Stimulated activated CD8-positive, alpha-beta memory T cell treated with anti-CD3 and anti-CD28 coated beads, Interleukin-15, amount 100 ng/mL, for 4 hours (primary cell): ENCODE data around the gene NDUFS6.
A peak's percentile ranks its signal among the peaks of the same experiment; 100 is the strongest.
"Not testable (repeated sequence)": the region's sequence is repeated elsewhere in the genome, so short reads cannot be mapped to it uniquely, and the experiment has no call there.

Experiments used
- DNase-seq, 2 donors: peaks; one replicate each; pipeline ENCODE4 v3.0.0-alpha.2; 2020; ENCODE audit warnings: low read depth in 2 of 2

The NDUFS6 gene

DNA sequence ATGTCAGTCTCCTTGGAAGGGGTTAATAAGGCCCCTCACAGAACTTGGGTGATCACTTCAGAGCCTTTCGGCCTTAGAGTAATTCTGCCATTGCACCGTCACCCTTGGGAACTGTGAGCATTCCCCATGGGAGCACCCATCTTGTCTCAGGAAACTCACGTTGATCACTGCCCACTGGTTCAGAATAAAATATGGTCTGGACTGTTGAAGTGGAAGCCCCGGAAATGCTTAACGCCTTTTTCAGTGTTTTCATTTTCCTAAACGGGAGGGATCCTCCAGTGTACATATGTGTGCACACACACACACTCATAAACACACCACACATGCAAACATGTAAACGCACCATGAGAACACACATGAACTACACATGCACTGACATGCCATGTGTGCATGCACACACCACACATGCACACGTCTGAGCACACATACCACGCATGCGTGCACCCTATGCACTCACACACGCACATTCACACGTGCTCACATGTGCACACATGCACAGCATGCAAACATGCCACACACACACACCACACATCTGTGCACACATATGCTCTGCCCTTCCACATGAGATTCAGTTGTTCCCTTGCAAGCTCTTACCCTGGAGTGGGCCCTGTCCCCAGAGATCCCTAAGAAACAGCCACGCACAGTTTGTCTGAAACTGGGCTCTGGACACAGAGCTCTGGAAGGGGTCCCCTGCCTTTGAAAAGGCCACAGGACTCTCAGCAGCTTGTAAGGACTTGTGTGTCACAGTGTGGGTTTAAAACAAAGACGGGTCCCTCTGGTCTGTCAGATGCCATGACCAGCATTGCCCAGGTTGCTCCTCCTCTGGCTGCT, 18.6 kb upstream of the NDUFS6 start:
- no peak for DNase-seq

DNA sequence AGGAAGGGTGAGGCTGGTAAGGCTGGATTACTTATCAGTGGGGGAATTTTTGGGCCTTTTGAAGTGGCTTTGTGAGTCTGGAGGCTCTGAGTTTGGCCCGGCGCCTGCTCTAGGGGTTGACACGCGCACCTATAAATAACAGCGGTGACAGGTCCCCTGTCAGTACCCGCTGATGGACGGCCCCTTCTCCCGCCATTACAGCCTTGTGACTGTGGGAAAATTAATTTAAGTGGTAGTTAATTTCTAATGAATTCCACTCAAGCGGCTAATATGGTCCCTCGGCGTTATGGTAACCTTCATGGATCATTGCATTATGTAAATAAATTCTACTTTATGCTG, 18.0 kb upstream of the NDUFS6 start:
- no peak for DNase-seq

DNA sequence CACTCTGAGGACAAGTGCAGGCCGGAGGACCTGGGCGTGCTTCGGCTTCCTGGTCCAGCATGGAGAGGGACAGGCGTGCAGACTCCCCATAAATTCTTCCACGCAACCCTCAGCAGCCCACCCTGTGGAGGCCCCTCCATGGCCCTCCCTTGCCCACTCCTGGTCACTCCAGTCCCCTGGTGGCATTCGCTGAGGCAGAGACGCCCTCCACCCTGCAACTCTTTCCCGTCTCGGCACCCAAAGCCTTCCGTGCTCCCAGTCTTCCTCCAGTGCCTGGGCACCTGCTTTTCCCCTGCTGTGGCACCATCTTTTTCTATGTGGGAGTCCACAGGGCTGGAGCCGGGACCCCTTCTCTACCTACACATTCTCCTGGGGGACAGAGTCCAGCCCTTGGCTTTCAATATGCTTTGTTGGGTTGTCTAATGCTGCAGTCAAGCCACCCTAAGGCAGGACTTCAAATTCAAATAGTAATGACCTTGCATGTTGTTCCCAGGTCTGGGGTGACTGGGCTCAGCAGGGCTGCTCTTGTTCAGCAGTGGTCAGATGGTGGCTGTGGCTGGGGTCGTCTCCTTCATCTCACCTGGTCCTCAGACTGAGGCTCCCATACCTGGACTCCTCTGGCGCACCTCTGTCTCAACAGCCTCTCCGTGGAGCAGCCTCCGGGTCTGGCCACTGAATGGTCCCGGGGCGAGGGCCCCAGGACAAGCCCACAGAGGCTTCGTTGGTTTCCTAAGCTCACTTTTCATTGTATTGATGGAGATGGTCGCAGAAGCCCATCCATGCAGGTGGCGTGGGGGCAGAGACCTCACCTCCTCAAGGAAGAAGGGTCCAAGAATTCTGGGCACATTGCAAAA, 16.8 kb upstream of the NDUFS6 start:
- DNase-seq = no peak

DNA sequence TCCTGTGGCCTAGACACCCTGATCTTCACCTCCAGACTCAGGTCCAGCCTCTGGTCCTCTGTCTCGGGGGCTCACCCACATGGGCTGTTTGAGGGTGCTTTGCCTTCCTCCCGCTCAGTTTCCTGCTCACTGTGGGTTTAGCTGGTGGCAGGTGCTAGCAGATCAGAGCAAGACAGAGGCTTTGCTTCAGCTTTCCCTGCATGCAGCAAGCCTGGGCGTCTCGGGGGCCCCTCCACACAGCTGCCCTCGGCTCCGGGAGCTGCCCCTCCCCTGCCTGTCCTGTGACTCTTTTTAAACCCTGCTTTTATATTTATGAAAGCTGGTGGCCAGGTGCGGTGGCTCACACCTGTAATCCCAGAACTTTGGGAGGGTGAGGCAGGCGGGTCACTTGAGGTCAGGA, 16.1 kb upstream of the NDUFS6 start:
- no peak for DNase-seq

DNA sequence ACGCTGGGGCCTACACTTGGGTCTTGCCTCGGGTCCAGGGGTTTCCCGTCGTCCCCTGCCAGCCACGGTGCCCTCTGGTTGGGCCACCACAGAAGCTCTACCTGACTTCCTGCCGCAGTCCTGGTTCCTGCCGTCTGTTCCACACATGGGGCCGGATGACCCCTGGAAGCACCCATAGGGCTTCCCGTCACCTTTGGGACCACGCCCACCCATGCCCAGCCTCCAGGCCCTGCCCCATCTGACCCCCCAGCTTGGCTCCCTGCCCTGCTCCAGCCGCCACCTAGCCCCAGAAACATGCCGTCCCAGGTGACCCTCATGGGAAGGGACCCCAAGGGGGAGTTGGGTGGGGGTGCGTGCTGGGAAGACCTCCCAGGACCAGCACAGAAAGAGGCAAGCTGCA, 15.2 kb upstream of the NDUFS6 start:
- DNase-seq = no peak

DNA sequence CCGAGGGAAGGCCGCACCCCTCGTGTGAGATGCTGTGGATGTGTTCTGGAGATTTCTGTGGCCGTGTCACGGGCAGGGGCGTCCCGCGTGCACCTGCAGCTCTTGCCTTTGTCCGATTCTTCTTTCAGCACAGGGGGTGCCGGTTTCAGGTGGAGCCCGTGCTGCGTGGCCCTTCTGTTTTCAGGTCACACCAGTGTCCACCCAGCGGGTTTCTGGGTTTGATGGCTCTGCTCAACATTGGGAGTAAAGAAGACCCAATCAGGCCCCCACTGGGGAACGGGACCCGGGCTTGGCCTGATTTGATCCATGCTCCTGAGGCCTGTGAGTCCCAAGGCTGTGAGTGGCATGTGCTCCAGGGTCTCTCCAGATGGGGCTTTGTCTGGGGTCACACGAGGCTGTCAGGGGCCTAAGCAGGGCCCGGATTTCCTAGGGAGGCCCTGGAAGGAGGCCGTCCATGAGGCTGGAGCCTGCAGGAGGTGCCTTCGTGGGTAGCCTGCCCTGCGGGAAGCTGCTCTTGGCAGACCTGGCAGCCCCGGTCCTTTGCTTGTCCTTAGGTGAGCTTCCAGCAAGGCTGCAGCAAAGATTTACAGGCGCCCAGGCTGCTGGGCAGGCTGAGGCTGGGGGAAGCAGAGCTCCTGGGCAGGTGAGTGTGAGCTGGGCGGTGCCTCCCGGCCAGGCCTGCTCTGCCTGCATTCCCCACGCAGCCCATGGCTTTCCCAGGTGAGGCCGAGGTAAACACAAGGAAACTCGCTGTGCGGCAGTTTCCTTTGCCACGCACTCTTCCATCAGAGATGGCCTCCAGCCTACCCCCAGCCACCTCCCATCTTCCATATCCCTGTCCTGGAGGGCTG, 14.4 kb upstream of the NDUFS6 start:
- DNase-seq = no peak

DNA sequence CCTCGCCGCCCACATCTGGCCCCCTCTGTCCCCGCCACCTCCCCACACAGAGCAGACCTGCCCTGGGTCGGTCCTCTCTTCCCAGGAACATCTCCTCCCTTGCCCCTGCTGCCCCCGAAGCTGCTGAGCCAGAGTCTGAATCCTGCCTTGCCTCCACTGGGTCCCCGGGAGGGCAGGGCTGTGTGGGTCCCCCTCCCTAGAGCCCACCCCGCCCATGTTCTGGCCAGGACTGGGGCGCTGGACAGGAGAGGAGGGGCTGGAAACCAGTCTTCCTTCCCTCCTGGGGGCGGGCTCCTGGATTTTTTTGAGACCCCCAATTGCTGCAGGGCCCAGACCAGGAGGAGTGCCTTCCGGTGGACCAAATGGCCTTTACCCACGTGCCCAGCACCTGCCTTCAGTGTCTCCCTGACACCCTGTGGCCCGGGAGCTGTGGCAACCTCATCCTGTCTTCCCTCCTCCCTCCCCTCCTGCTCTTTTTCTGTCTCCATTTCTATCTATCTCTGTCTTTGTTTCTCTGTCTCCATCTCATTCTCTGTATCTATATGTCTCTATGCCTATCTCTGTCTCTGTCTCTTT, 13.6 kb upstream of the NDUFS6 start:
- DNase-seq = no peak

DNA sequence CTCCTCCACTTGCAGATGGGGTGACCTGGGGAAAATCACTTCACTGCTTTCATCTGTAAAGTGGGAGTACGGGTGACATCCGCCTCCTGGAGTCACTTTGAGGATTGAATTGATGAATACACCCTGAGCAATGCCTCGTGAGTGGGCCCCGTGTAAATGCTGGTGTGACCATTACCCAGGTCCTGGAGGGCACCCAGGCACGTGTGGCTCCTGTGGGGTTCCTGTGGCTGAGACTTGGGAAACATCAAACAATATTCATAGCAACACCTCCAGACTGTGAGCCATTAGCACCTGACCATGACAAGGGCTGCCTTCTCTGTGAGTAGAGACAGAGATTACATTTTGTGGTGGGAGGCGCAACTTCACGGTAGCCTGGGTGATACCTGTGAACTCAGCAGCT, 13.0 kb upstream of the NDUFS6 start:
- DNase-seq = no peak

DNA sequence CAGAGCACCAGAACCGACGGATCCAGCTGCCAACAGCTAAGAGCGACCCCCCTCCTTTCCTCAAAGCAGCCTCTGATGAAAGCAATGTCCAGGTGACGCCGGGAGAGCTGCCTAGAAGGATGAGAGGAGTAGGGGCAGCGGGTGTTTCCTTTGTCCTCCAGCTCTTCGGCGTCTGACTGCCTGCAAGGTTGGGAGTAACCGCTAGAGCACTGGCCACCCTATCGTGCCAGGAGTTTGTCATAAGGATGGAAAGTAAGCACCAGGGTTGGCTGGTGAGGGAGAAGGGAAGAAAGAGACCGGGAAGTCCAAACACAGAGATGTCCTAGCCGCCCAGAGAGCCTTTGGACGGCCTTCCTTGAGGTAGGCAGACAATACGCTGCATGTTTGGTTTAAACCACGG, 12.4 kb upstream of the NDUFS6 start:
- DNase-seq = no peak

DNA sequence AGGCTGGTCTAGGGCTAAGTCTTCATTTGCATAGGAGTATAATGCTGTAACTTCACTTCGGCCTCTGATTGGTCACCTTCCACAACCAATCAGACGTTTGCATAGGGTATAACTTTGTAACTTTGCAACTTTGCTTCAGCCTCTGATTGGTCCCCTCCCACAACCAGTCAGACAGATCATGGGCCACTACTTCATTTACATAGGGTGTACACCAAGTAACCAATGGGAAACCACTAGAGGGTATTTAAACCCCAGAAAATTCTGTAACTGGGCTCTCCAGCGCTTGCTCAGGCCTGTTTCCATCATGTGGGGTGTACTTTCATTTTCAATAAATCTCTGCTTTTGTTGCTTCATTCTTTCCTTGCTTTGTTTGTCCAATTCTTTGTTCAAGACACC, 11.8 kb upstream of the NDUFS6 start:
- DNase-seq = not testable (repeated sequence)

DNA sequence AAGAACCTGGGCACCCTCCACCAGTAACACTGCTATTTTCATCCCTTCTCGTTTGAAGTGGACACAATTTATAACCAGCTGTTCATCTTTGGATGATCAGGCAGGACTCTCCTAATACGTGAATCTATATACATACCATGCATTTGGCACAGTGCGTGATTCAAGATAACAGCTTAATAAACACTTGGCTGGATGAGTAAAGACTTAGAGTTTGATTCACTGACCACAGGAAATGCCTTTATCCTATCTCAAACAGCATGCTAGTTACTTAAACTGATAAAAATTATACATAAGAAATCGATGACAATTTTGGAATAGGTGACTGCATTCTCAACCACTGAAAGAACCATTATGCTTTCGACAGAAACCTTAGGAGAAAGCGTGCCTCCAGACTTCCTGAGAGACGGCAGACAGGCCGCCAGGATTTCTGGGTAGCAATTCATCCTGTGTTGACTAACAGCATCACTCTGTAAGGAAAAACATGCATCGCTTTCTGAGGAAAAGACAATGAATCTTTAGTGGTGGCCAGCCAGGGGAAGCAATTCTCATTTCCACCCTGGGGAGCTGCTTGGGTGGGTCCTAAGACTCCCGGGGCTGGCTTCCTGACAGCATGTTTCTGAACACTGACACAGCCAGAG, 11.3 kb upstream of the NDUFS6 start:
- DNase-seq = no peak

DNA sequence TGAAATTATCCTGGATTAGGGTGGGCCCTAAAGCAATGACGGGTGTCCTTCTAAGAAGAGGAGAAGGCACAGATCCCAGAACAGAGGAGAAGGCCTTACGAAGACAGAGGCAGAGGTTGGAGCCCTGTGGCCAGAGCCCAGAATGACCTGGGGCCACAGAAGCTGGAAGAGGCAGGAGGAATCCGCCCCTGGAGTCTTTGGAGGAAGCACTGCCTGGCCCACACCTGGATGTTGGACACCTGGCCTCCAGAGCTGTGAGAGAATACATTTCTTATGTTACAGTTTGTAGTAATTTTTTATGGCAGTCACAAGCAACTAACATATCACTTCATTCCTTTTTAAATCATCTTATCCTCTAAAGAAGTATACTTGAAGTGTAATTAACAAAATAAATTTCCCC, 10.0 kb upstream of the NDUFS6 start:
- no peak for DNase-seq

DNA sequence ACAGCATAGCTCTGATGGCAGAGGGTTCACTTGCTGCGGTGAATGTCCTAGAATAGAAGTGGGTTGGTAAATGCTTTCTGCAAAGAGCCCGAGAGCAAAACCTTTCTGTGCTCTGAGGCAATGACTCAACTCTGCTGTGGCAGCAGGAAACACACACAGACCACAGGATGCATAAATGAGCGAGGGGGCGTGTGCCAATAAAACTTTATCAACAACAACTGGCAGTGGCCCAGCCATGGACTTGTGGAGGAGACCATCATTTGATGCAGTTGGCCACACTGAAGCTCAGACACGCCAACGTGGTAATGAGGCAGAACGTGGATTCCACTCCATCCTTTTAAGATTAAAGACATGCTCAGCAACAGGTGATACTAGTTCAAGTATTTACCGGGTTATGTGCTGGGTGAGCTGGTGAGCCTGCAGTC, 8.4 kb upstream of the NDUFS6 start:
- DNase-seq = peak; percentile 42 to 59

DNA sequence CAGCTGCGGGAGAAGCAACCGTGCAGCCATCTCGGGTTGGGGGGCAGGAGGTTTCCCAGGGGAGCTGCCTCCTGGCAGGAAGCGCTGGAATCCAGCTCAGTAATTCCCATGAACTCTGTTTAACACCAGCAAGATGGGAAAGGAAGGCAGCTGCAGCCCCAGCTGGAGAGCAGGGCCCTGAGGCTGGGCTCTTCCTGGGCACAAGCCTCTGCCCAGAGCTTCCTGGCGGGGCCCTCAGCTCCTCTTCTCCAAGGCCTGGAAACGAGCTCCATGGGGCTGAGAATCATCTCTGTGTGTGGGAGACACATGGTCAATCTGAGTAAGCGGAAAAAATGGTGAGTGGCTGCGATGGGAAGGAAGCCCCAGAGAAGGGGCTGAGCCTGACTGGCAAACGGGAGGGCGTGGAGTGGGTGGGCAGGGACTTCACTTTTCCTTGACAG, 7.9 kb upstream of the NDUFS6 start:
- DNase-seq = no peak

DNA sequence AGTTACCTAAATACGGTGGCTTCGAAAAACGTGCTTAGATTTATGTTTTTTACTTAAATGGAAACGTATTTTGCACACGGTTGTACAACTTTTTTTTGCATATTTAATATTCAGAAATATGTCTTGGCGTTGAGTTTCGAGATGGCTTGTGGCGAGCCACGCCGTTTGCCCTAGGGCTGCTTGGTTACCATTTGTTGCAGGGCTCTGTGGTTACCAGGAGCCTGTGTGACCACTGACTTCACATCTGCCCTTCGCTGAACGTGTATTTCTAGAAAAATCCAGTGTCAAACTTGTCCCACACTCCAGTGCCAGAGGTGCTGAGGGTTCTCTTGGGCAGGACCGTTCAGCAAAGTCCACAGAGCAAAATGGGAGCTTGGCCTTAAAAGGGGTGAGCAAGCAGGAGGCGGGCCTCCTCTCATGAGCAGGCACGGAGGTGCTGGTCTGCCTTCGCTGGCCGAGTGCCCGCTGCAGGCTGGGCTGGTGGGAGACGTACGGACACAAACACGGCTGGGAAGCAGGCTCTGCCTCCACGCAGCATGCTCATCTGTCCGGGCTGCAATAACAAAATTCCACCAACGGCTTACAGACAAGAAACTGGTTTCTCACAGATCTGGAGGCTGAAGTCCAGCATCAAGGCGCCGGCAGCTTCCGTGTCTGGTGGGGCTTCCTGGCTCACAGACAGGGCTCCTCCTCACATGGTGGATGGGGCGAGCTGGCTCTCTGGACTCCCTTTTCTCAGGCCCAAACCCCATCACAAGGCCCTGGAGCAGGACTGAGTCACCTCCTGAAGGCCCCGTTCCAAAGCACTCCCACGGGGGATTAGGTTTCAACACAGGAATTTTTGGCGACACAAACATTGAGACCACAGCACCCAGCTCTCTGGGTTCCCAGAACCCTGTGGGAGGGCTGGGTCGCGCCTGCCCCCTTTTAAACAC, 7.0 kb upstream of the NDUFS6 start:
- DNase-seq = no peak

DNA sequence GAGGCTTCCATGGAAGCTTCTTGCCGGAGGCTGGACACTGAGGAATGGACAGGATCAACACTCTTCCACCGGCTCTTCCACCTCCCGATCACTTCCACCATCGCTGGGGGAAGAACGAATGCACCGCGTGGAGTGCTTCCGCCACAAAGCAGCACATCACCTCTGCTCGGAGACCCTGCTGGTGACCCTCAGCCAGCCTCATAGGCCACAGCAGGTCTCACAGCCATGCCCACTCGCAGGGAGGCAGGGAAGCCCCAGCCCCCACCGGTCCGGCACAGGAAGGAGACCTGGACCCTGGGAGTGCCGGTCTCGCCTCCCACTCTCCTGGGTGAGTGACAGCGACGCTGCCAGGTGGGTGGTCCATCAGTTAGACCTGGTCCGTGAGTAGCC, 6.3 kb upstream of the NDUFS6 start:
- DNase-seq = no peak

DNA sequence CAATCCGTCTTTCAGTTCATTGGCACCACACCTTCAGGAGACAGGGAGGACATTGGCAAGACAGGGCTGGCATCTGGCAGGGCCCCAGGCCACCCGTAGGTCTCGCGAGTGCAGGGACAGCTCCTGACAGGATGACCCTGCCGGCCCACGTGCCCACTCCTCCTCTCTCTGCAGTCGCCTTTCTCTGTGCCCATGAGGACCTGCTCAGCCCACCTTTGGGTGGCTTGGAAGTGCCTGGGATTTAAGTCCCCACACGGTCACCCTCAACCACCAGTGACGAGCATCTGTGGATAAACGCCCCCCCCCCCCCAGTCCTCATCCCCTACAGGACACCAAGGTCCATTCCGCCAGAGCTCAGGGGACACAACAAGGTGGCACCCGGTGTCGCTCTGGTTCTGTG, 5.7 kb upstream of the NDUFS6 start:
- no peak for DNase-seq

DNA sequence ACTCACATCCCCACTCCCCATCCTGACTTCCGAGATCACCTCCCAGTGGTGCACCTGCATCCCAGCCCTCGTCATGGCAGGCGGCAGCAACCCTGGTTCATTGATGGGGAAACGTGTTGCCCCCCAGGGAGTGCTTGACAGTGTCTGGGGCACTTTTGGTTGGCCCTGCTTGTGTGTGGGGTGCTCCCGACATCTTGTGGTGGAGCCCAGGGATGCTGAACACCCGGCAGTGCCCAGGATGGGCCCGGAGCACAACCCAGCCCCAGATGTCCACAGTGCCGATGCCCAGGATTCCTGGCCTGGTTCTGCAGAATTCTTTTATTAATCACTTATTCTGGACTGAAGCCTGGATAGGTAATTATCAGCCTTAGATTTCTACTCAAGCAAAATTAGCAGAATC, 5.3 kb upstream of the NDUFS6 start:
- no peak for DNase-seq

DNA sequence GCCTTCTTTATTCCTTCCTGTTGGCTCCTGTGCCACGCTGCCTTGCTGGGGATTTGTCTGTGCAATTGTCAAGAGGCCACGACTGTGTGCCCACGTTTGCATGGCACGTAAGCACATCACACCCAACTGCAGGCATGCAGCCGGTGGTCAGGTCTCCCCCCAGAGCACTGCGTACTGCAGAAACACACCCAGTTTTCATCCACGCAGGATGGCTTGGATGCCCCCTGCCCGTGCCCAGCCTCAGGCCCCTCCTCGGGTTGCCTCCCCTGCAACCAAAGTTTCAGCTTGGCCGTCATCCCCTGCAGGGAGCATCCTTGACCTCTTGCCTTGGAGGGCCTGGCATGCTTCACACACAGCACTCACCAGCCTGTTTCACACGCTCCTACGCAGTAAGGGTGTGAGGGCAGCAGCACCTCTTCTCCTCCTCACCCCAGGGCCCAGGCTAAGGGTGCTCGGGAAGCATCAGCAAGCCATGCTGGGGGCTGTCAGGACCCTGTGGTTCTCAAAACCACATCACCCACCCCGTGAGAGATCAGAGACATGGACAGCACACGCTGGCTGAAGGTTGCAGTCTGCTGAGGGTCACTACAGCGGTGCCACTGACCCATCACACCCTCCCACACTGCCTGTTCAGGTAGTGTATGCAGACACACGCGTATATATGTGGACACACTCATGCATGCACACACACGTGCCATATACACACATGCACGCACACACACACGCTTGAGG, 4.7 kb upstream of the NDUFS6 start:
- no peak for DNase-seq
